Measurements from ENCODE around the gene JMJD1C.

DNA sequence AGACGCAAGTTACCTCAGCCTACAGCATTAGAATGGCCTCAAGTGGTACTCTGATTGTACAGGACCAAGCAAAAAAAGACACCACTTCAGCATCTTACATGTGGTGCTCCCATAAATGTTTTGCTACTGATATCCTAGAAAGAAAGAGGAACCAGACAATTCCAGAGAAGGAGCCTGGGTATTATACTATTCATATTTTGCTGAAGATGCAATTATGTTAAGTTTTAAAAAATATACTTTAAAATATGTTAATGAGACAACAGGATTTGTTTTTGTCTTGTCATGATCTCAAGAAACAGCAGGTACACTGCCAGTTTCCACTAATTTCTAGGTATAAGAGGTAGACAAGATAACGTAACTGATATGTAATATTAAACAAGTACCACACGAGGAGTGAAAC, 92.6 kb downstream of the JMJD1C start:
- TF ChIP-seq EZH2phosphoT487 (IDR thresholded peaks at IDR 0.05; ENCODE audit: low read length), result no peak
- no peak for TF ChIP-seq EZH2 (optimal IDR thresholded peaks at IDR 0.05; ENCODE audit: low read depth, low read length)

Data from MM.1S (cell line).